ENCODE measurements around the gene RMDN2.

Gene RMDN2, protein sequence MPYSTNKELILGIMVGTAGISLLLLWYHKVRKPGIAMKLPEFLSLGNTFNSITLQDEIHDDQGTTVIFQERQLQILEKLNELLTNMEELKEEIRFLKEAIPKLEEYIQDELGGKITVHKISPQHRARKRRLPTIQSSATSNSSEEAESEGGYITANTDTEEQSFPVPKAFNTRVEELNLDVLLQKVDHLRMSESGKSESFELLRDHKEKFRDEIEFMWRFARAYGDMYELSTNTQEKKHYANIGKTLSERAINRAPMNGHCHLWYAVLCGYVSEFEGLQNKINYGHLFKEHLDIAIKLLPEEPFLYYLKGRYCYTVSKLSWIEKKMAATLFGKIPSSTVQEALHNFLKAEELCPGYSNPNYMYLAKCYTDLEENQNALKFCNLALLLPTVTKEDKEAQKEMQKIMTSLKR

GRCh38 chr2:37925063-37925897, at the start of gene RMDN2:
RMDN2 (plus strand) TSS chr2:37925287; CDS start chr2:37929278, 3,991 bp downstream.
- peak; percentile 89 for DNase-seq (ENCODE audit: low spot score)

GRCh38 chr2:37875403-37875906, 49.6 kb upstream of the RMDN2 start:
- no peak for DNase-seq (ENCODE audit: low spot score)

DNA sequence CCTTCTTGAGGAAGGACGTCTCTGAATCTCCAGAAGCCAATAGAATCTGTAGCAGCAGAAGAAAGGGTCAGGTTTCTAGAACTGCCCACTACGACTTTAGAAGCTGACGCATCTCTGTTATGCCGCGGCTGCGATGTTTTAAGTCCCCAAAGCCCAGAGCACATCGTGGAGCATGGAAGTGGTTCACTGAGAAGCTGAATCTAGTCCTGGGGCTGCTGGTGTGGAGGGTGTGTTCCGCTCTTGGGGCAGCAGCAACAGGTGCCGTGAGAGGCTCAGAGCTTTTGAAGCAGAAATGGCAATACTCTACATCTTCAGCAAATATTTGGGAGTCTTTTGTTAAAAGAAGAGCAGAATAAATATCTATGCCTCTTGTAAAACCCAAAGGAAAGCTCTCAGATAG, 48.9 kb upstream of the RMDN2 start:
- no peak for DNase-seq (ENCODE audit: low spot score)

DNA sequence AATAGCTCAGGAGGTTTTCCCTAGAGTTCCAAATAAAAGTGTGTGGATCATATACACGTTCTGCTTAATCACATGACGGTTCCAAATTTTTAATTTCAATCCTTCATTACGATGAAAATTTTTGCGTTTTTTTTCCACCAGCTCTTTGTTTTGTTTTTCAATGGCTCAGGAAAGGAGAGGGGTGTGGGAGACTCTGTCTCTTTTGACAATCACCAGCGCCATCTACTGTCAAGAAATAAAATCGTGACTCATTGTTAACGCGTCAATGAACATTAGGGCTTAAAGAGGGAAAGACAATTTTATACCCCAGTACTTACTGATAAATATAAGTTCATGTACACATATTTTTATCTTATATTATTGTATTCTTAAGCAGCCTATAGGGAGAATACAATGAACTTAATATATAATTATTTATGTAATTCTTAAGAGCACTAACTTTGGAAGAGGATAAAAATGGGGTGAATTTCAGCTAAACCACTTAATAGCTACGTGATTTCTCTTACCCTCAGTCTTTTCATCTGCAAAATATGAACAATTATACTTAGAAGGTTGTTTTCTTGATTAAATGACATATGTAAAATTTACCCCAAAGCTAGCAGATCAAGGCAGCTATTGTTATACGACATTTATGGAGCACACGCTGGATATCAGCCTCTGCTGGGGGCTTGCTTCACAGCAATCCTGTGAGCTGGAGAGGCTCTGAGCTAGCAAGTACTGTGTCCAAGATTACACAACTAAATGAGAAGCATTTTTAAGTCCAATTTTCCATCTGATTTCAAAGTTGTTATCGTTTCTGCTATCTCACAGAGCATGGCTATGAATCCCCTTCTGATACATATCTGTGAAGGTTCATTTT, 47.4 kb upstream of the RMDN2 start:
- peak; percentile 44 for DNase-seq (ENCODE audit: low spot score)

DNA sequence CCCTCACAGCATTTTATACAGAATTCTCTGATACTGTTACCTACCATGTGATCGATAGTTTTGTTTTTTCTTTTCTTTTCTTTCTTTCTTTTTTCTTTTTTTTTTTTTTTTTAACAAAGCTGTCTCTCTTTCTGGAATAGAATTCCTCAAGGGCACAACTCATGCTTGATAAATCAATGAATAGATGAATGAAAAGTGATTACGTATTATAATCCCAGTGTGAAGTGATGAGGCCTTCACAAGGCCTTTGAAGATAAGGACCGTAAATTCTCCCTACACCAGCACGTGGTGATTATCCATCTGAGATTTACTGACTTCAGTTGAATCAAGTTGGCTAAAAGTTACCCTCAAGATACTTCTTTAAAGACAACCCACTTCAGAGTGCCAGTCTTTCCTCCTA, 46.6 kb upstream of the RMDN2 start:
- DNase-seq (ENCODE audit: low spot score) = no peak

GRCh38 chr2:37880551-37880950, 44.5 kb upstream of the RMDN2 start:
- DNase-seq (ENCODE audit: low spot score) = no peak

- no peak for DNase-seq (ENCODE audit: low spot score)
Measured at GRCh38 chr2:37881397-37881796, 43.7 kb upstream of the RMDN2 start.

GRCh38 chr2:37882036-37882435, 43.1 kb upstream of the RMDN2 start:
- no peak for DNase-seq (ENCODE audit: low spot score)

DNA sequence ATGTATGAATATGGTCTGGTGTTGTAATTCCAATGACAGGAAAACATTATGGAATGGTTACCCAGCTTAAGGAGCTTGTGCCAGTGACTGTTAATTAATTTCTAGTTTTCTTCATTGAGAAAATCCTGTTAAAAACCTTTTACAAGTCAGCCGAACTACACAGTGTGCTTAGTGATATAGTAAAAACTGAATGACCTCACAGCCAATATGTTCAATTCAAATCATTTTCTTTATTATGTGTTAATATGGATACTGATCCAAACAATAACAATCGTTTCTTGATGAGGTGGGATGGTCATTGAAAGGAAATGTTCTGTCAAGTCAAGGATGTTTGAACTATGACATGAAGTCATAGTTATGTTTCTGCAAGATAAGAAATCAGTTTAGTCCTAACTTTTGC, 41.6 kb upstream of the RMDN2 start:
- DNase-seq (ENCODE audit: low spot score) = no peak

GRCh38 chr2:37885329-37885993, 39.6 kb upstream of the RMDN2 start:
- no peak for DNase-seq (ENCODE audit: low spot score)

- no peak for DNase-seq (ENCODE audit: low spot score)
Measured at GRCh38 chr2:37886745-37887144, 38.3 kb upstream of the RMDN2 start.

DNA sequence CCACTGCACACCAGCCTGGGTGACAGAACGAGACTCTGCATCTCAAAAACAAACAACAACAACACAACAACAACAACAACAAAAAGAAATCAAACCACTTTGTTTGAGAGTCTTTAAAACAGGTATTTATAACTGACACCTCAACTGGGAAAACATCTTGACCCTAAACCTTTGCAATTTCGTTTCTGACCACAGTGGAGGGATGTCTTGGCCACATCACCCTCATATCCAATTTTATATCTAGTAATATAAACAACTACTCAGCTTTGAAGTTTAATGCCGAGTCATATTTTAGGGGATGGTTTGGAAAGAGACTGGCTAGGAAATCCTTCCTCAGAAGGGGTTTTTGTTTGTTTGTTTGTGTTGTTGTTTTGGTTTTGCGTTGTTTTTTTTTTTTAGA, 37.8 kb upstream of the RMDN2 start:
- DNase-seq (ENCODE audit: low spot score) = no peak

DNA sequence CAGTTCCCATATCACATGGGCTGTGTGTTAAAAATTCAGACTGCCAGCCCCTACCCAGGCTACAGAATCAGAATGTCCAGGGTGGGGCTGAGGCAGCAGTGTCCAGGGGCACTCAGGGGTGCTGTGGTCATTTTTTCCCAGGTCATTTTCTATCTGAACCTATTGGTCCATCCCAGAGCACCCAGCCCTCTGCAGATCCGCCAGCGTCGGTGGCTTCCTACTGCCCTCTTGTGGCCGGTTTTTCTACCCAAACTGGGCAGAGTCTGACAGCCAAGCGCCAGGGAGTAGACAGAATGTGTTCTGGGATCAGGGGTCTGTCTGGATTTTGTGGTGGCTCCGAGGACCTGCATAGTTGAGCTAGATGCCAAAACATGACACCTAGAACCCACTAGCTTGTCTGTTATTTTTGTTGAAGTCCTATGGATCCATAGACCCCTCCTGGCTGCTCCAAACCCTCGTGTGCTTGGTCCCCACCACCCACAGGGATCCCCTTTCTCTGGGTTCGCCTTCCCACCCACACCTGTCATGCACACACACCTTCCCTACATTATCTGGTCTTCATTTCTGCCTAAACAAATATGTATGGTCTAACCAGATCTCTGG, 34.1 kb upstream of the RMDN2 start:
- peak; percentile 52 for DNase-seq (ENCODE audit: low spot score)

DNA sequence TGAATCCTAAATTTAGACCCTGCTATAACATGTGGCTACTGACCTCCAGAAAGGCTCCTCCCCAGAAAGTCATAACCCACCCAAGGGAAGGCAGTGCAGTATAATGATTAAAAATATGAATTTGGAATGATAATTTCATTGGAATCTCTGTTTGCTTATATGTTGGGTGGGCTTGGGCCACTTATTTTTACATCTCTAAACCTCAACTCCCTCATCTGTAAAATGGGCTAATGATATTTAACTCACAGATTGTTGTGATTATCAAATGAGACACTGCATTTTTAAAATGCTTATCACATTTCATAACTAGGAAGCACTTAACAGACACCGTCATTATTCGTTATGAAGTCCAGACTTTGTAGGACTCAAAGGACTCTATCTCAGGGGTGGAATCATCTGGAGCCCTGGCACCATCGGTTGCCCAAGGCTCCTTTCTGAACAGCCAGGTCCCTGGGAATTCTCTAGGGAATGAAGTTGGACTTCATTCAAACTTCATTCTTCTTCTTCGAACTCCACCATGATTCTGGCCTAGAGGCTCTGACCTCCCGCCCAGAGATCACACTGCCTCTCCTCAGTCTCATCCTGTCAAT, 33.1 kb upstream of the RMDN2 start:
- no peak for DNase-seq (ENCODE audit: low spot score)

- DNase-seq (ENCODE audit: low spot score) = no peak
Measured at GRCh38 chr2:37892436-37893114, 32.5 kb upstream of the RMDN2 start.

DNA sequence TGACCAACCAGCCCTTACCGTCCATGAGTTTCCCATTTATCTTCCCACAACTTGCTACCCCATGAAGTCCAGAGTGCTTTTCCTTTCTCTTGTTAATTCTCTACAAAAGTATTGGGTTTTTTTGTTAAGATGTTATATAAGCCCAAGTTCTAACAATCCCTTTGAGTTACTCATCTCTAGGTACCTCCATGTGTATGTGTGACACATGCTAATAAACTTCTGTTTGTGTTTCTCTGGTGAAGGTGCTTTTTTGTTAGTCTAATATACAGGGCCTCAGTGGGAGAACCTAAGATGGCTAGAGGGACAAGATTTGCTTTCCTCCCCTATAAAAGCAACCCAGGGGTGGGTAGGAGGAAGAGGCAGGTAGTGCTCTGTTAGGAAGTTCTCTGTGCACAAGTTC, 31.8 kb upstream of the RMDN2 start:
- DNase-seq (ENCODE audit: low spot score) = no peak

- DNase-seq (ENCODE audit: low spot score) = no peak
Measured at GRCh38 chr2:37894047-37894446, 31.0 kb upstream of the RMDN2 start.

DNA sequence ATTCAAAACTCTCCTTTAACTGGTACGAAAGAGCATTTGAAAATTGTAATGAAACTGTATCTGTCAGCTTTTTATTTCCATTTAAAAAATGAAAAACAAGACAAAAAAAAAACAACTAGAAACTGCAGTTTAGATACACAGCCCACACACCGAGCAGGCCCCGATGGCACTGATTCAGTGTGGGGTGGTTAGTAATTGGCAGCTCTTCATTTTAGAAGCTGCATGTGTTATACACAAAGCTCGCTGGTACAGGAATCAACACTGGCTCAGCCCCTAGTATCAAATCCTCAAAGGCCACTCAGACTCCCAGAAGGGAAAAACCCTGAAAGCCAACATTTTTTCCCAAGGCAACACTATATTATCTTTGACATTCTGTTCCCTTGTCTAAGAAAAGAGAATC, 30.5 kb upstream of the RMDN2 start:
- no peak for DNase-seq (ENCODE audit: low spot score)

DNA sequence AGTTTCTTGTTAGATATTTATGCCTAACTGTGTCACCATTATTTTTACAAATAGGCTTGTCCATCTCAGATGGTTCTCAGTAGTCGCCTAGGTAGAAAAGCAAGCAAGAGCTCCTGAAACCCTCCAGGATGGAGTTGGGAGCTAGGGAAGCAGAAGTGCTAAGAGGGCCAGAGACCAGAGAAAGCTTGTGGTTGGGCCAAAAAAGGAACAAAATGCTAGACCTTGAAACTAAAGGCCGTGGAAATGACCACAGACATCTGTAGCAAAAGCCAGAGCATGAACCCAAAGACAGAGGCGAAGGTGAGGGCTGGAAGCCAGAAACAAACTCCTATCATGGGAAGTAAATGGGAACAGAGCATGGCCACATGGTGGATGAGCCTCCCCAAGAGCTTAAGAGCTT, 29.9 kb upstream of the RMDN2 start:
- DNase-seq (ENCODE audit: low spot score) = peak; percentile 18

- no peak for DNase-seq (ENCODE audit: low spot score)
Measured at GRCh38 chr2:37896319-37896718, 28.8 kb upstream of the RMDN2 start.
